HL-60/S4 treated with retinoic acid at 250 ng/mL for 4 days and 3 days (cell line): ENCODE results near the gene IRS2.
"Not testable (repeated sequence)": the region's sequence is repeated elsewhere in the genome, so short reads cannot be mapped to it uniquely, and the experiment has no call there.

Experiments used
- in situ Hi-C: fragments of 300-500 bp; cut with MboI; formaldehyde crosslinking; loops from 2 replicates; pipeline ENCODE4 v1.7.0; 2022; ENCODE audit warnings: low sequenced_read_pairs

Gene IRS2

DNA sequence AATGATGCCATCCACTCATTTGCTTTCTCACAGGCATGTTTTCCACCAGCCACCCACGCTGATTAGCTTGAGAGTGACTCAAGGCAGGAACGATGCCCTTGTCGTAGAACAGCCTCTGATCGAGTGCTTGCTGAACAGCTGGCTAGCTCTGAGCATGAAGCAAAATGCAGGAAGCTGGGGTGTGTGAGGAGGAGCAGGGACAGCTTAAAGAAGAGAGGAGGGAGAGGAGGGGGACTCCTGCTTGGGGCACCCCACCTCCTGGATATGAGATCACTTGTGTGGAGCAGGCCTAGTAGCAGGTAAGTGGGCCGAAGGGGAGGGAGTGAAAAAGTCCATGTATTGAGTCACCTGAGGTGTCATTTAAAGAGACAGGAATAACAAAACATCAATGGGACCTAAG, 48.8 kb downstream of the IRS2 start:
- in situ Hi-C loops = no loop called here

DNA sequence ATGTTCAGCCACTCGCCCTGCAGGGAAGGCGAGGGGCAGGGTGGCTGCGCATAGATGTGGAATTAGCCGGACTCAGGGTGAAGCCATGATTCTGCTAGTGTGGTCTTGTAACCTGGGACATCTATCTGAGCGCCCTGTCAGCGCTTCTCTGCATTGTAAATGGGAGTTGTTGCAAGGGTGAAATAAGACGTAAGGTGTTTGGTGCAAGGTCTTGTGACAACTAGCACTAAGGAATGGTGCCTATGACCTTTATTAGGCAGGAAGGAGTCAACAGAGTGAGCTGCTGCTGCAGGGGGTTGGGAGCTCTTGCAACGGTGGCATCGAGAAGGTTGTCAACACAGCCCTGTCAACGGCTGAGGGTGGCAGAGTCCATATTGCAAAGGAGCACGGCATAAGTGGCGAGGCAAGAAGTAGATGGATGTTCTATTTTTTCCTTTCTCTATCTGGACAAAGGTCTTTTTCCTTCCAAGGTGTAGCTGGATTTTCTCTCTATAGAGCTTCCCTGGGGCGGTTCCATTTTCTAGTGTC, 49.3 kb downstream of the IRS2 start:
- in situ Hi-C loops = no loop called here

GRCh38 chr13:109735436-109735966, 50.9 kb downstream of the IRS2 start:
- in situ Hi-C loops = no loop called here

DNA sequence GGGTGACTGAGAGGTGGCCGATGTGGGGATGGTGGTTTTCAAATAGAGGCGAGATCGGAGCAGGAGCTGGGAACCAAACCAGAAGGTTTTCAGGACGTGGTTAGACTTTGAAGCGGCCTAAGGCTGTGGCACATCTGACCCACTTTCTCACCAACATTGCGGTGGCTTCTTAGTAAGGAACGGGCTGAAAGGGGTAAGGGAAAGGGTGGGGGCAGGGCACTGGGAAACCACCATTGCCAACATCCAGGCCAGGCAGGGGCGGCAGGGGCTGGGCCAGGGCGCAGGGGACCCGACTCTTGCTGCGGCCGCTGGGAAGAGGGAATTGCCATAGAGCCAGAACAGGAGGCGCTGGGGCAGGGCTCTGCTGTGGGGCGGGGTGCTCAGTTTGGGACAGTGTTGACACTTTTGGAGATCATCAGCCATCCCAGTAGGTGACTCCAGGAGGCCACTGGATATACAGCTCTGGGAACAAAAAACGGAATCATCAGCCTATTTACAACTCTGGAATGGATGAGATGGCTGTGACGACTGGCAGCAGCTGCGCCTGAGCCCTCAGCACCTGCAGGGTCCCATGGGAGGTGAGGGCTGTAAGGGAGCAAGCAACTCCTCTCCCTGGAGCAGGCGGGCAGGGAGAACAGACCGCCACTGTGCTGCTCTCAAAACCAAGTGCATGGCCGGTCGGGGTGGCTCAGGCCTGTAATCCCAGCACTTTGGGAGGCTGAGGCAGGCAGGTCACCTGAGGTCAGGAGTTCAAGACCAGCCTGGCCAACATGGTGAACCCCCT, 52.2 kb downstream of the IRS2 start:
- in situ Hi-C loops = no loop called here

- in situ Hi-C loops = no loop called here
These were observed 52.8 kb downstream of the IRS2 start for GRCh38 chr13:109733550-109733949.

DNA sequence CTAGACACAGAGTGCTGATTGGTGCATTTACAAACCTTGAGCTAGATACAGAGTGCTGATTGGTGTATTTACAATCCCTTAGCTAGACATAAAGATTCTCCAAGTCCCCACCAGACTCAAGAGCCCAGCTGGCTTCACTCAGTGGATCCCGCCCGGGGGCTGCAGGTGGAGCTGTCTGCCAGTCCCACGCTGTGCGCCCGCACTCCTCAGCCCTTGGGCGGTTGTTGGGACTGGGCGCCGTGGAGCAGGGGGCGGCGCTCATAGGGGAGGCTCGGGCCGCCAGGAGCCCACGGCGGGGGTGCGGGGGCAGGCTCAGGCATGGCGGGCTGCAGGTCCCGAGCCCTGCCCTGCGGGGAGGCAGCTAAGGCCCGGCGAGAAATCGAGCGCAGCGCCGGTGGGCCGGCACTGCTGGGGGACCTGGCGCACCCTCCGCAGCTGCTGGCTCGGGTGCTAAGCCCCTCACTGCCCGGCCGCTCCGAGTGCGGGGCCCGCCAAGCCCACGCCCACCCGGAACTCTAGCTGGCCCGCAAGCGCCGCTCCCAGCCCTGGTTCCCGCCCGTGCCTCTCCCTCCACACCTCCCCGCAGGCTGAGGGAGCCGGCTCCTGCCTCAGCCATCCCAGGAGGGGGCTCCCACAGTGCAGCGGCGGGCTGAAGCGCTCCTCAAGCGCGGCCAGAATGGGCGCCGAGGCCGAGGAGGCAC, 53.8 kb downstream of the IRS2 start:
- in situ Hi-C loops = not testable (repeated sequence)

- in situ Hi-C loops = no loop called here
These were observed 55.5 kb downstream of the IRS2 start for GRCh38 chr13:109730812-109731335.

GRCh38 chr13:109728791-109729731, 57.3 kb downstream of the IRS2 start:
- in situ Hi-C loops = no loop called here

GRCh38 chr13:109728061-109728460, 58.3 kb downstream of the IRS2 start:
- in situ Hi-C loops = no loop called here

DNA sequence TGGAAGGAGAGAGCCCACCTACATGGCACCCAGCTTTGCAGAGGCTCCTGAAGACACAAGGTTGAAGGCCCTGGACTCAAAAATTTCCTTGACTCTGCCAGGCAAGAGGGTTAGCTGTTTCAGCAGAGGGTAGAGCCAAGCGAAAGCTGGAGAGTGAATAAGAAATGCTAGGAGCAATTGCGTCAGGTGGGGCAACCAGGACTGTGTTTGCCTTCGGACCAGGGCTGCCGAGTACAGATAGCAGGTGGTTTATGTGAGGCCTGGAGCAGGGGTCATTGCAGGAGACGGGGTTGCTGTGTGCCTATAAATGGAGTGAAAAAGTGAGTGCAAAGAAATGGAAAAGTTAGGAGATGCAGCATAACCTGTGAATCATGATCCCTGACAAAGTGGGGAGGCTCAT, 59.1 kb downstream of the IRS2 start:
- in situ Hi-C loops = no loop called here

DNA sequence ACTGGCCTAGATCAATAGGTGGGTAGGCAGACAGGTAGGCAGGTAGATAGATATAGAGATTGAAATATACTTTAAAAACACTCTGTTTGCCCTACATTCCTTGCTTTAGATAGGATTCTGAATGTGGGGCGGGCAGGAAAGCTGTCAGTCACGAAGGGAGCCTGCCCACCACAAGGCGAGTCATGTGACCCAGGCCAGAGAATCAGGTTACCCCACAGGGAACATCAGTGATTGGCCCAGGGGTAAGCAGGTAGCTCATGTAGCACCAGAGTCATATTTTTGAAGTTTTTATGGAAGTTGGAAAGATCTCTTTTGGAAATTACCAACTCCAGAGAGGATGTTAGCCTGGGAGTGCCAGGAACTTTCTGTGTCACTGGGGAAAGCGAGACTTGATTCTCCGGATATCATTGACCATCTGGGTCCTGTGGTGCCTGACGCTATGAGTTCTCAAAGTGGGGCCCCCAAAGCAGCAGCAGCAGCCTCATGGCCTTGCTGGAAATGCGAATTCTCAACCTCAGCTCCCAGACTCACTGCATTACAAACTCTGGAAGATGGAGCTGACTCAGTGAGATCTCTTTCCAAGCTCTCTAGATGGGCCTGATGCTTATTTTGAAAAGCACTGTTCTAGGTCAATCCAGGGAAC, 60.3 kb downstream of the IRS2 start:
- in situ Hi-C loops = no loop called here

DNA sequence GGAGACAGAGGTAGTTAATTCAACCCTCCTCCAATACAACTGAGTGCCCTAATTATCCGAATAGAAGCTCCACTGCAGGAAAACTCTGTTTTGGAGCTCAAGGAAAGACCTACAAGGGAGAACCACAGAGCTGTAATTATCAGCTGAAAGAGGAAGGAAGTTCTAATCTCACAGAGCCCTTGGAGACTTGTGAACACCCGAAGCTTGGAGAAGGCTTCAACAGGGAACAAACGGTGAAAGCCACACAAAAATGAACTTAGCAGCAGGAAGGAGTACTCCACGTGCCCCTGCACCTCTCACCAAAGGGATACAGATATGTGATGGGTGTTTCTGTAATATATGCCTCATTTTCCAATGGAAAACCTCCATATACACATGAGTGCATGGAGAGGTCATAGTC, 61.1 kb downstream of the IRS2 start:
- in situ Hi-C loops = no loop called here

DNA sequence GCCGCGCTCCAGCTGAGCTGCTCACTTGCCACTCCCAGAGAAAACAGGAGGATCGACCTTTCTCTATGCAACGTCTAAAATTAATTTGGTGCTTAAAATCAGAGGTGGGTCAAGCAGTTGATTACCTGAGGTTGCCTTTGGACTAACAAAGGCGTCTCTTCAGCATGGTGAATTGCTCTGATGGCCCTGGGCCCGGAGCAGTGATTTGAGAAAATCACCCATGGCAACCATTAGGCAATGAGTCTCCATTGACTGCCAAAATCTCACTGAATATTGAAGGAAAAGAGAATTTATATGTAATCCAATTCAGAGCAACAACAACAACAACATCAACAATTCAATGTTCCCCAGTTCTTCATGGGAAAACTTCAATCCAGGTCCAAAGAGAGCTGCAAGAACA, 61.8 kb downstream of the IRS2 start:
- in situ Hi-C loops = no loop called here

- in situ Hi-C loops = no loop called here
These were observed 63.3 kb downstream of the IRS2 start for GRCh38 chr13:109723046-109723445.

DNA sequence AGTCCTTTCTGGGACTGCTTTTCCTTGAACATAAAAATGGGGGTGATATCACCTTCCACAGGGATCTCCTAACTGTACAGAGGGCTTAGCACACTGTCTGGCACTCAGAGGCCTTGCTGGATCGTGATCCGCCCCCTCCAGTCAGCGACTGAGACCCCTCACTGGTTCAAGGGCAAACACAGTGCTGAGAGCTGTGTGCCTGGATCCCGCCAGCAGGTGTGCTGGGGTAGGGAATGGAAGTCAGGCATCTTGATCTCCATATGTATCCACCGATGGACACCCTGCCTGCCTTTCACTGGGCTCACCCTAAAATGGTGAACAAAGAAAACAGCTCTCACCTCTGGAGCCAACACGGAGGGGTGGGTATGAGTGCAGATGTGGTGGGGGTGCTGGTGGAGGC, 64.3 kb downstream of the IRS2 start:
- in situ Hi-C loops = no loop called here

DNA sequence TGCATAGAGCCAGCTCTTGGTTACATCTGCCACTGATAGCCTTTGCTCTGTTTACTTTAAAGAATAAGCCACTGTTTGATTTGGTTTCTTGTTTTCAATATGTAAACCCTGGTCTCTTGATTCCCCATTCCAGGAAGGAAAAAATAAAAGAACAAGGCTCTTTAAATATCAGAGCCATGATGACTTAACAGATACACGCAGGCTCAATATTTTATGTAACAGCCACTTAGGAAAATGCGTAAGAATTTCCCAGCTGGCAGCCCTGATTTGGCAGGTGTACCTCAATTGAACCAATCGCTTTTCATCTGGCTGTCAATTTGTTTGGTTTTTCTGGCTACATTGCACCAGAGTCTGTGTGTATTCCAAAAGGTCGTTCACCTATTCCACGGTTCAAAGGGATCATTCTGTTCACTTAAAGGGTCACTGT, 65.6 kb downstream of the IRS2 start:
- in situ Hi-C loops = no loop called here

- in situ Hi-C loops = no loop called here
These were observed 66.3 kb downstream of the IRS2 start for GRCh38 chr13:109719962-109720646.

DNA sequence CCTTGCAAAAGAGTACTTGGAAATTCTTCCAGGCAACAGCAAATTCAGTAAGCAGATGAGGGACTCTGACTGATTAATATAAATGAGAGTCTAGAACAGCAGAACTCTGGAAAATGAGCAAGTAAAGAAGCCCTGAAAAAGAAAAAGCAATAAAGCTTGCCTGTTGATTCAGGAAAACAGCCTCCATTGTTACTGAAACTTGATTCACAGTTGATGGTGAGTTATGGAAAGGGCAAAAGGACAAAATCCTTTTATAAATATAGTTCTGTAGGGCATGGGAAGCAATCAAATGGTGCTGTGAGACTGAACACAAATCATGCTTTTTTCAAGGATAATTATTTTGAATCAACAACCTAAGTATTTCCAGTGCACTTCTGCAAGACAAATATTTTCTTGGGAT, 67.7 kb downstream of the IRS2 start:
- in situ Hi-C loops = no loop called here

DNA sequence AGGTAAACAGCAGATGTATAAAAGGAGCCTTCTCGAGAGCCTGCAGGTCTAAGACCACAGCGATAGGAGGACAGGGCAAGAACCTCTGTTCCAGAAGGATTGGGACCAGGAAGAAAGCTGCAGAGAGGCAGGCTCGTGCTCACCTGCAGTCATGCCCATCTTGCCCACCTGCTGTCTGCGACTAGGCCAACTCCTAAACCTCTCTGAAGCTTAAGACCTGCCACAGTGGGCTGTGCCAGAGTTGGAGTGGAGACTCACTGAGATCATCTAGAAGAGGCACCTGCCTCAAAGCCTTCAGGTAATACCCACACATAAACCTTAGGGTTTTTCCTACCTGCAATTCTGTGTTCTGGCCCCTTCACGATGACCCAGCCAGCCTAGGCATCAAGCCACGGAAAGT, 68.7 kb downstream of the IRS2 start:
- in situ Hi-C loops = no loop called here

- in situ Hi-C loops = no loop called here
These were observed 70.5 kb downstream of the IRS2 start for GRCh38 chr13:109715902-109716301.
